Measurements from ENCODE around the gene UBR3.

DNA sequence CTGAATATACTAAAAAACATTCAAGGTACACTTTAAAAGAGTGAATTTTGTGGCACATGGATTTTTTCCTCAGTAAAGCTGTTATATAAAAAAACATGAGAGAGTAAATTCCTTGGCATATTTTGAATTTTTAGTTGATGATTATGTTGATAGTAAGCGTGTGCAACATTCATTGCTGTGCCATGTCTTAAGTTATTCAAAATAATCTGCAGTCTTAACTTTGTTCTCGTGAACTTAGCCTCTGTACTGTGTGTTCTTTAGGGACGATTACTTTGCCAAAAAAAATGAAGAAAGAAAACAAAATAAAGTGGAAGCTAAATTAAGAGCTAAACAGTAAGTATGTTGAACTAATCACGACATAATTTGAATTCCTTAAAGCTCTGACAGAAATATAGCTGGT lies 19.0 kb upstream of the UBR3 start:
- TF ChIP-seq, protein P1, sequence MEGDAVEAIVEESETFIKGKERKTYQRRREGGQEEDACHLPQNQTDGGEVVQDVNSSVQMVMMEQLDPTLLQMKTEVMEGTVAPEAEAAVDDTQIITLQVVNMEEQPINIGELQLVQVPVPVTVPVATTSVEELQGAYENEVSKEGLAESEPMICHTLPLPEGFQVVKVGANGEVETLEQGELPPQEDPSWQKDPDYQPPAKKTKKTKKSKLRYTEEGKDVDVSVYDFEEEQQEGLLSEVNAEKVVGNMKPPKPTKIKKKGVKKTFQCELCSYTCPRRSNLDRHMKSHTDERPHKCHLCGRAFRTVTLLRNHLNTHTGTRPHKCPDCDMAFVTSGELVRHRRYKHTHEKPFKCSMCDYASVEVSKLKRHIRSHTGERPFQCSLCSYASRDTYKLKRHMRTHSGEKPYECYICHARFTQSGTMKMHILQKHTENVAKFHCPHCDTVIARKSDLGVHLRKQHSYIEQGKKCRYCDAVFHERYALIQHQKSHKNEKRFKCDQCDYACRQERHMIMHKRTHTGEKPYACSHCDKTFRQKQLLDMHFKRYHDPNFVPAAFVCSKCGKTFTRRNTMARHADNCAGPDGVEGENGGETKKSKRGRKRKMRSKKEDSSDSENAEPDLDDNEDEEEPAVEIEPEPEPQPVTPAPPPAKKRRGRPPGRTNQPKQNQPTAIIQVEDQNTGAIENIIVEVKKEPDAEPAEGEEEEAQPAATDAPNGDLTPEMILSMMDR (conservative IDR thresholded peaks at IDR 0.05) = no peak
- no peak for TF ChIP-seq ZFX (IDR thresholded peaks at IDR 0.05)

Measured in C4-2B (cell line).